Measurements from ENCODE around the gene RNU6-8.

The RNU6-8 gene

GRCh38 chr14:32217301-32217700 lies 14.2 kb upstream of the RNU6-8 start:
- Mint-ChIP-seq H3K27me3 (peaks cover 10% of the 10 kb centered on the region), H3K27ac (peak overlapping the region; percentile 55 to 67), H3K4me3 (peak overlapping the region; percentile 17 to 27), H3K4me1 (peaks cover 11% of the 10 kb centered on the region), H3K9me3 (no peaks in the 10 kb centered on the region)
- peak; percentile 83 for ATAC-seq
- DNase-seq = no peak

GRCh38 chr14:32212833-32213232 lies 9.8 kb upstream of the RNU6-8 start:
- ATAC-seq (no peak), DNase-seq (no peak)
- Mint-ChIP-seq H3K4me1 (peaks cover 7% of the 10 kb centered on the region), H3K27ac (no peak overlapping the region), H3K4me3 (no peak overlapping the region), H3K27me3 (no peaks in the 10 kb centered on the region), H3K9me3 (no peaks in the 10 kb centered on the region)

GRCh38 chr14:32211068-32211404 lies 8.0 kb upstream of the RNU6-8 start:
- H3K4me3 Mint-ChIP-seq = no peak overlapping the region
- no peaks in the 10 kb centered on the region for H3K9me3 Mint-ChIP-seq
- H3K27me3 Mint-ChIP-seq = no peaks in the 10 kb centered on the region
- ATAC-seq (peak; percentile 46), DNase-seq (no peak)
- H3K27ac Mint-ChIP-seq = no peak overlapping the region
- H3K4me1 Mint-ChIP-seq = peaks cover 8% of the 10 kb centered on the region

DNA sequence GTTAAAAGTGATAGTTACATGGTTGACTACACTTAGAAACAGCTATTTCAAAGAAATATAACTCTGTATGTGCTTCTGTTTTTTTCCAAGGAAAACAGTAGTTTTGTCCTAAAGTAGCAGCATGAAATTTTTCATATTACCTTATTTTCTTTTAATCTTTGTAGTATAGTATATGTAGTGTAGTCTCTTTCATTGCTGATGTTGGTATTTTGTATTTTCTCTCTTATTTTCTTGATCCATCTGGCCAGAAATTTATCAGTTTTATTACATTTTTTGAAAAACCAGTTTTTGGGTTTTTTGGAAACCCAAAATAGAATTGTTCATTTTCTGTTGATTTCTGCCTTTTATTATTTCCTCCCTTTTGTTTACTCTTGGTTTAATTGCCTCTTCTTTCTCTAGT lies 6.4 kb upstream of the RNU6-8 start:
- no peaks in the 10 kb centered on the region for H3K9me3 Mint-ChIP-seq
- H3K27ac Mint-ChIP-seq = peak overlapping the region in 1 of 2 donors; percentile 61
- DNase-seq (no peak), ATAC-seq (no peak)
- H3K4me3 Mint-ChIP-seq = no peak overlapping the region
- peaks cover 17% of the 10 kb centered on the region for H3K4me1 Mint-ChIP-seq
- no peaks in the 10 kb centered on the region for H3K27me3 Mint-ChIP-seq

DNA sequence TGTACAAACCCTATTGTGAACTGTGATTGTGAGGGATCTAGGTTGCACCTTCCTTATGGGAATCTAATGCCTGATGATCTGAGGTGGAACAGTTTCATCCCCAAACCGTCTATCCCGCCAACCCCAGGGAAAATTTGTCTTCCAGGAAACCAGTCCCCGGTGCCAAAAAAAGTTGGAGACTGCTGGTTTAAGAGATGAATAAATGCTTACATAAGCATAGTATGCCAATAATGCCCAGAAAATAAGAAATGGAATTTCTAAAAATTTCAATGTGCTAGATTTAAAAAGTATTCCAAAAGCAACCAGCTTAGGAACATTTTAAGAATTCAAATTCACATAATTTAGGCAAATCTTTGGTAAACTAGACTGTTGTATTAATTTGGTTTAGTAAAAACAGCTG lies 5.4 kb upstream of the RNU6-8 start:
- no peak overlapping the region for H3K27ac Mint-ChIP-seq
- no peaks in the 10 kb centered on the region for H3K9me3 Mint-ChIP-seq
- ATAC-seq (no peak), DNase-seq (no peak)
- H3K4me1 Mint-ChIP-seq = peaks cover 25% of the 10 kb centered on the region
- H3K4me3 Mint-ChIP-seq = no peak overlapping the region
- no peaks in the 10 kb centered on the region for H3K27me3 Mint-ChIP-seq

- ATAC-seq (no peak), DNase-seq (no peak)
- Mint-ChIP-seq H3K9me3 (no peaks in the 10 kb centered on the region), H3K4me1 (peaks cover 25% of the 10 kb centered on the region), H3K27ac (no peak overlapping the region), H3K27me3 (no peaks in the 10 kb centered on the region), H3K4me3 (peak overlapping the region in 1 of 2 donors; percentile 32)
These were observed 3.5 kb upstream of the RNU6-8 start for GRCh38 chr14:32206552-32206951.

DNA sequence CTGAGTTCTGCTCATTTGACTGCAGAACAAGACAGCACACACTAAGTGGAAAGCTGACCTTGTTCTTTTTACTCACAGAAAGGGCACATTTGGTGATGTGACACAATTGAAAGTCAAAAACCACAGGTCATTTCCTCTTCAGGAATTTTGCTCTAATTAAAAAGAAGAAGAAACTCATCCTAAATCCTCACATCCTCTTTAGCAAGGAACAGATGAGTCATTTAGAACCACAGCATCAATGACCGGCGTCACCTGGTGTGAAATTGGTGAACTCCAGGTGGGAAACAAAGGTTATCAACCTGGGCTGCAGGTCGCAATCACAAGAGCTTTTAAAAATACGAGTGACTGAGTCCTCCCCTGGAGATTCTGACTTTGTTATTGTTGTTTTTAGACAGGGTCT lies 2.9 kb upstream of the RNU6-8 start:
- peak in 1 of 2 donors; percentile 21 for DNase-seq
- no peaks in the 10 kb centered on the region for H3K9me3 Mint-ChIP-seq
- ATAC-seq = no peak
- peak overlapping the region; percentile 19 to 45 for H3K4me3 Mint-ChIP-seq
- no peak overlapping the region for H3K27ac Mint-ChIP-seq
- peaks cover 25% of the 10 kb centered on the region for H3K4me1 Mint-ChIP-seq
- no peaks in the 10 kb centered on the region for H3K27me3 Mint-ChIP-seq

GRCh38 chr14:32205554-32205953 lies 2.5 kb upstream of the RNU6-8 start:
- Mint-ChIP-seq H3K9me3 (no peaks in the 10 kb centered on the region), H3K27ac (no peak overlapping the region), H3K27me3 (no peaks in the 10 kb centered on the region), H3K4me3 (peak overlapping the region; percentile 19 to 45), H3K4me1 (peaks cover 25% of the 10 kb centered on the region)
- DNase-seq (no peak), ATAC-seq (no peak)

GRCh38 chr14:32203928-32204357 lies 874 bp upstream of the RNU6-8 start:
- H3K9me3 Mint-ChIP-seq = no peaks in the 10 kb centered on the region
- H3K27ac Mint-ChIP-seq = peak overlapping the region; percentile 97 to 100
- H3K4me1 Mint-ChIP-seq = peaks cover 31% of the 10 kb centered on the region
- H3K4me3 Mint-ChIP-seq = peak overlapping the region; percentile 86 to 97
- H3K27me3 Mint-ChIP-seq = no peaks in the 10 kb centered on the region
- ATAC-seq (no peak), DNase-seq (peak in 1 of 2 donors; percentile 19)

- Mint-ChIP-seq H3K27me3 (no peaks in the 10 kb centered on the region), H3K27ac (peak overlapping the region; percentile 100), H3K9me3 (no peaks in the 10 kb centered on the region), H3K4me3 (peak overlapping the region; percentile 86 to 97), H3K4me1 (peaks cover 36% of the 10 kb centered on the region)
- ATAC-seq = no peak
- DNase-seq = peak in 1 of 2 donors; percentile 30
These were observed 525 bp downstream of the RNU6-8 start for GRCh38 chr14:32202491-32202997.

DNA sequence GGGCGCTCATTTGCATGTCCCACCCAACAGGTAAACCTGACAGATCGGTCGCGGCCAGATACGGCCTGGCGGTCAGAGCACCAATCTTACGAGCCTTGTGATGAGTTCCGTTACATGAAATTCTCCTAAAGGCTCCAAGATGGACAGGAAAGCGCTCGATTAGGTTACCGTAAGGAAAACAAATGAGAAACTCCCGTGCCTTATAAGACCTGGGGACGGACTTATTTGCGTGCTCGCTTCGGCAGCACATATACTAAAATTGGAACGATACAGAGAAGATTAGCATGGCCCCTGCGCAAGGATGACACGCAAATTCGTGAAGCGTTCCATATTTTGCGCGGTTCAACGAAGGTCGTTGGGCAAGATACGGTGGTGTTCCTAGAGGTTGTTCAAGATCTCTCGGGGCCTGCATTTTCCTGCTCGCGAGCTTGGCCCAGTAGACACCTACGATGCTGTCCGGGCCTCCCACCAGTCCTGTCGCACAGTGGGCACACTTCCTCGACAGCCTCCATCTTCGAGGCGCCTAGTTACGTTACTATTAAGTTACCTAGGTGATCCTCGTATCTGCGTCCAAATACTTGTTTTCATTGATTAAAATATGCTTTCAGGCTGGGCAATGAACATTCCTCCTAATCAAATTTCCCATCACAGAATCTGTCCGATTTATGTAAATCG lies 1.1 kb downstream of the RNU6-8 start, which contains the start of gene RNU6-7:
Gene RNU6-7, plus strand, starts transcription at position 230 of the 675 bp plus-strand sequence.
- Mint-ChIP-seq H3K27ac (peak within 1 kb of the TSS; percentile 100), H3K9me3 (no peaks in the 10 kb centered on the region), H3K4me3 (peak within 1 kb of the TSS; percentile 86 to 97), H3K4me1 (peaks cover 39% of the 10 kb centered on the region), H3K27me3 (no peaks in the 10 kb centered on the region)
- ATAC-seq = peak; percentile 32
- DNase-seq = peak in 1 of 2 donors; percentile 85

DNA sequence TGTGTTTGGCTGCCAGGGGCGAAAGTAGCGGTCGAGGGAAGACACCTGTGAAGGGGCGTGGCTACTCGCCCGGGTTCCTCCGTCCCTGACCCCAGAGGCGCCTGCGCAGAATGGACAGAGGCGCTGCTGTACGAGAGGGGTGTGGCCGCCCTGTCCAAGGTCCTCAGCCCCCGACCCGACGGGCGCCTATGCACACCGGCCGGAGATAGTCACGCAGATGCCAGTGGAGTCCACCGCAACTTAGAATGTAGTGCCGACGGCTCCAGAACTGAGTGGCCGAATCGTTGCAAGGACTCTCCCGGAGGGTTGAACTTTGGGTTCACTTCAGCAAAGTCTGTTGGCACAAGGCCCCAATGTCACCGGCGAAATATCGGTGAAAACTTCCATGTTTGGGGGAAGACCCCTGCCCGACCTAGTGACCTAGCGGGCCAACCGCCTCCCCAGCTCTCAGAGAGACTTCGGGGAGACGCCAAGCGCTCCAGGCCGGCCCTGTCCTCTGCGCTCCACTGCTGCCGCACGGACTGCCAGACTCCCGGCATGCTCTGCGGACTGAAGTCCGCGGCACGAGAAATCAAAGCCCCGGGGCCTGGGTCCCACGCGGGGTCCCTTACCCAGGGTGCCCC lies 1.8 kb downstream of the RNU6-8 start:
- no peaks in the 10 kb centered on the region for H3K27me3 Mint-ChIP-seq
- peak overlapping the region; percentile 100 for H3K27ac Mint-ChIP-seq
- peak; percentile 69 for ATAC-seq
- no peaks in the 10 kb centered on the region for H3K9me3 Mint-ChIP-seq
- H3K4me3 Mint-ChIP-seq = peak overlapping the region; percentile 86 to 97
- H3K4me1 Mint-ChIP-seq = peaks cover 33% of the 10 kb centered on the region
- peak; percentile 84 to 88 for DNase-seq

DNA sequence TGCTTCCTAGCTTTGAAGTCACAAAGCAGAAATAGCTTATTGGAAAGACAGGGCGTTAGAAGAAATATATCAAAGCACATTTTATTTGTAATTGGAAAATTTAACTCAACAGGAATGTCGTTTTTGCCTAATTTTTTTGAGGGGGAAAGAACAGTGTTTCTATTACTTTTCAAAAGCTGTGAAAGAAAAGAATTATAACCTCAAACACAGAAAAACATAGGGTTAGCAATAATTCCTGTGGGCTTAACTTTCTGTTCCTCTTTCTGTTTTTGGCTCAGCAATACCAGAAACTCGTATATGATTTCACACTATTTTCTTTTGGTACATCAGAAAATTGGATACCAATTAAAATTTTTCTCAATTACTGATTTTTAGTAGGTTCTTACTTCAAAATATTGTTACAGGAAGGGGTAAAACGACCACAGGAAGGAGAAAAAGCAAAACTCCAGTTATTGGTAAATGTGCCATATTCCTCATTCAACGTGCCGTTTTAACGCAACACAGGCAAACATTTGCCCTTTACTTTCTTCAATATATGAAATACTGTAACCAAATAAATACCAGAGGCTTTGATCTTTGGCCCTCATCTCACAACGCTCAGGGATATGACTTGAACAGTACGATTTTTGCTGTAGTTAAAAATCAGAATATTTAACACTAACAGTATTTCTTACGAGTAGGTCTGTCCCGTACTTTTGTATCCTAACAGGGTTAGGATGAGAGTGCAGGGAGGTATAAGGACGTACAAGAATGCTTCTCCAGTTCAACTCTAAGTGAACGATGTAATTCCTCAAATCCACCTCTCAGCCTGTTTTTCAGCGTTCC lies 2.5 kb downstream of the RNU6-8 start:
- ATAC-seq = no peak
- H3K9me3 Mint-ChIP-seq = no peaks in the 10 kb centered on the region

GRCh38 chr14:32197919-32198318 lies 5.2 kb downstream of the RNU6-8 start:
- ATAC-seq (peak; percentile 45), DNase-seq (peak in 1 of 2 donors; percentile 42)
- peak overlapping the region in 1 of 2 donors; percentile 80 for H3K27ac Mint-ChIP-seq
- peaks cover 19% of the 10 kb centered on the region for H3K4me1 Mint-ChIP-seq
- H3K4me3 Mint-ChIP-seq = peak overlapping the region in 1 of 2 donors; percentile 47
- H3K9me3 Mint-ChIP-seq = no peaks in the 10 kb centered on the region
- H3K27me3 Mint-ChIP-seq = no peaks in the 10 kb centered on the region

More for the DNA sequence above, 2.5 kb downstream of the RNU6-8 start:
- Mint-ChIP-seq H3K4me3 (peak overlapping the region; percentile 86 to 97), H3K4me1 (peaks cover 26% of the 10 kb centered on the region), H3K27me3 (no peaks in the 10 kb centered on the region), H3K27ac (peak overlapping the region; percentile 100)
- no peak for DNase-seq

GRCh38 chr14:32195636-32196035 lies 7.4 kb downstream of the RNU6-8 start:
- Mint-ChIP-seq H3K9me3 (no peaks in the 10 kb centered on the region), H3K4me3 (no peak overlapping the region), H3K27ac (no peak overlapping the region), H3K4me1 (peaks cover 19% of the 10 kb centered on the region), H3K27me3 (no peaks in the 10 kb centered on the region)
- ATAC-seq = no peak
- no peak for DNase-seq
